Central memory CD8-positive, alpha-beta T cell (primary cell): Measurements from ENCODE around the gene PTPRK.

ENCODE experiments used
- ATAC-seq: fragments of 150-1000 bp; cut with Tn5 transposase; replicated peaks from 2 replicates; pipeline ENCODE4 v1.10.0; 2022; ENCODE audit warnings: mild to moderate bottlenecking, moderate FRiP score, moderate number of reproducible peaks; ENCODE audit not compliant: poor library complexity, severe bottlenecking; ENCODE audit errors: extremely low read depth
- DNase-seq, 2 donors: peaks; one replicate each; pipeline ENCODE4 v3.0.0; 2021; ENCODE audit warnings: low spot score in 2 of 2
- H3K27ac Mint-ChIP-seq: one replicate; pipeline ENCODE4 v1.8.0; 2022; ENCODE audit warnings: low read depth, mild to moderate bottlenecking, moderate library complexity, mixed read lengths
- H3K27me3 Mint-ChIP-seq: one replicate; pipeline ENCODE4 v1.8.0; 2022; ENCODE audit warnings: mixed read lengths
- H3K36me3 Mint-ChIP-seq: one replicate; pipeline ENCODE4 v1.8.0; 2022; ENCODE audit warnings: mild to moderate bottlenecking, moderate library complexity, mixed read lengths; ENCODE audit not compliant: insufficient read depth
- H3K4me1 Mint-ChIP-seq: one replicate; pipeline ENCODE4 v1.8.0; 2022; ENCODE audit warnings: mixed read lengths
- H3K4me3 Mint-ChIP-seq: one replicate; pipeline ENCODE4 v1.8.0; 2022; ENCODE audit warnings: mild to moderate bottlenecking, moderate library complexity, mixed read lengths
- H3K9me3 Mint-ChIP-seq: one replicate; pipeline ENCODE4 v1.8.0; 2022; ENCODE audit warnings: mixed read lengths

The PTPRK gene

DNA sequence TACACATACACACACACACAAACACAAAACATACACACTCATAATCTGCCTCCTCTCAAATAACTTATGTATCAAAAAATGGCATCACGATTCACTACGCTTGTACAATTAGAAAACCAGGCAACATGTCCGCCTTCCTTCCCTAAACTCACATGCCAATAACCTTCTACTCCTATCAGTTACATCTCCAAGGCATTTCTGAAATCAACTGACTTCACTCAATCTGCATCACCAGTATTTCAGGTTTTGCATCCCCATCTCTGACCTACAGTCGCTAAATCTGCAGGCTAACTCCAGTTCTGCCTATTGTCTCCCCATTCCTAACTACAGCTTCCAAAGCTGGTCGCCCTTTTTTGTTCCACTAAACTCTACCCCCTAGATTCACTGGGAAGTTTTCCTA lies 217.5 kb downstream of the PTPRK start:
- H3K27me3 Mint-ChIP-seq = peaks cover 3% of the 10 kb centered on the region
- H3K4me3 Mint-ChIP-seq = no peak overlapping the region
- no peak overlapping the region for H3K27ac Mint-ChIP-seq
- H3K4me1 Mint-ChIP-seq = no peaks in the 10 kb centered on the region
- no peak for DNase-seq
- H3K9me3 Mint-ChIP-seq = no peaks in the 10 kb centered on the region
- H3K36me3 Mint-ChIP-seq = no peaks in the 10 kb centered on the region
- ATAC-seq = no peak

DNA sequence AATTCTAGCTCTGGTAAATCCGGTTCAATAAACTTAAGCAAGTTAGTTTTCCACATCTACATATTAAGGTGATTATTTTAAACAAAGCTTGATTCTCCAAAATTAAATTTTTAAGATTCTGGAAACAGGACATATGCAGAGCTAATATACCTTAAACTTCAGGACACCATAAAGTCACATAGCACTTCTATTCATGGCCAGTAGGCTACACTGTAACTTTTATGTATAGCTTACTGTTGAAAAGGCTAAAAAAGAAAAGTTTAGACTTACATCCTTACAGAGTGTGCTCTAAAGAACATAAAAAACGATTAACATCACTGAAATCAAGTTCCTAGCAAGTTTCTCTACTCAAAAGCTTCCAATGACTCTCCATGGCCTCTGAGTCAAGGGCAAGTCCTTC lies 224.7 kb downstream of the PTPRK start:
- no peak for DNase-seq
- ATAC-seq = no peak
- Mint-ChIP-seq H3K4me1 (no peaks in the 10 kb centered on the region), H3K9me3 (peaks cover 6% of the 10 kb centered on the region), H3K4me3 (no peak overlapping the region), H3K27me3 (peaks cover 9% of the 10 kb centered on the region), H3K27ac (no peak overlapping the region), H3K36me3 (no peaks in the 10 kb centered on the region)

DNA sequence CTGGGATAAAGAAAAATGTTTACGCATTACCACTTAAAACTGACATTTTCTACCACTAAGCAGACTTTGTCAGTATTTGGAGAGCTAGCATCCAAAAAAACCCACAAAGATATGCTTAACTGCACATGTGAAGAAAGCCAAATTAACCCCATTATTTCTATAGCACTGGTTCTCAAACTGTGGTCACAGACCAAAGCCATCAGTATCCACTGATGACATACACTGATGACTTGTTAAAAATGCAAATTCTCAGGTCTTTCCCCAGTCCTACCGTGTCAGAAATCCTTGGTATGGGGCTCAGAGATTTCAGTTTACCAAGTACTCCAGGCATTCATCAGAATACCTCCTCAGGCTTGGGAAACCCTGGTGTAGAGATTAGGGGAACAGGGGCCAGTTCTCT lies 230.2 kb downstream of the PTPRK start:
- DNase-seq (no peak), ATAC-seq (no peak)
- no peaks in the 10 kb centered on the region for H3K36me3 Mint-ChIP-seq
- no peak overlapping the region for H3K4me3 Mint-ChIP-seq
- no peaks in the 10 kb centered on the region for H3K9me3 Mint-ChIP-seq
- no peak overlapping the region for H3K27ac Mint-ChIP-seq
- peaks cover 10% of the 10 kb centered on the region for H3K27me3 Mint-ChIP-seq
- H3K4me1 Mint-ChIP-seq = no peaks in the 10 kb centered on the region

- ATAC-seq = no peak
- Mint-ChIP-seq H3K27ac (no peak overlapping the region), H3K9me3 (no peaks in the 10 kb centered on the region), H3K4me3 (no peak overlapping the region), H3K4me1 (no peaks in the 10 kb centered on the region), H3K36me3 (no peaks in the 10 kb centered on the region), H3K27me3 (peaks cover 10% of the 10 kb centered on the region)
- DNase-seq = no peak
Observed at GRCh38 chr6:128284128-128284527, 236.3 kb downstream of the PTPRK start.

GRCh38 chr6:128282961-128283360 lies 237.4 kb downstream of the PTPRK start:
- DNase-seq = no peak
- H3K27ac Mint-ChIP-seq = no peak overlapping the region

GRCh38 chr6:128280960-128281359 lies 239.4 kb downstream of the PTPRK start:
- H3K4me3 Mint-ChIP-seq = no peak overlapping the region
- H3K4me1 Mint-ChIP-seq = no peaks in the 10 kb centered on the region
- no peak for ATAC-seq
- no peak overlapping the region for H3K27ac Mint-ChIP-seq
- H3K36me3 Mint-ChIP-seq = no peaks in the 10 kb centered on the region
- no peaks in the 10 kb centered on the region for H3K27me3 Mint-ChIP-seq
- no peaks in the 10 kb centered on the region for H3K9me3 Mint-ChIP-seq
- DNase-seq = no peak

More at GRCh38 chr6:128282961-128283360, 237.4 kb downstream of the PTPRK start:
- ATAC-seq = no peak
- Mint-ChIP-seq H3K36me3 (no peaks in the 10 kb centered on the region), H3K27me3 (peaks cover 10% of the 10 kb centered on the region), H3K9me3 (no peaks in the 10 kb centered on the region), H3K4me1 (no peaks in the 10 kb centered on the region), H3K4me3 (no peak overlapping the region)

DNA sequence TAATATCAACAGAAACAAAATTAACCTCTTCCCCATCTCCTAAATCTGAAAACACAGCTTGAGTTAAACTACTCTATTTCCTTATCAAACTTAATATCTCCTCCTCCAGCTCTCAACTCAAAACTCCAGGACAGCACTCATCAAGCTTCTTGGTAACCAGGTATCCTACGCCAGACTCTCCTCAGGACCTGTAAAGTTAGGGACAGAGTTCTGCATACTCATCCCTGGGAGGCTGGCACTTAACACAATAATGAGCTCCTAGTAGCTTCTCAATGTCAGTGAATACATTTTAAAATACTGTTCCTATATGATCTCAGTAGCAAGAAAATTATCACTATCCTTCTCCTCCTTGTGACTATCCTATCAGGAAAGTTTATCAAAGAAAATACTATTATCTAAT lies 240.3 kb downstream of the PTPRK start:
- Mint-ChIP-seq H3K4me3 (no peak overlapping the region), H3K27ac (no peak overlapping the region), H3K4me1 (no peaks in the 10 kb centered on the region), H3K27me3 (no peaks in the 10 kb centered on the region), H3K9me3 (no peaks in the 10 kb centered on the region), H3K36me3 (no peaks in the 10 kb centered on the region)
- DNase-seq = no peak
- no peak for ATAC-seq

DNA sequence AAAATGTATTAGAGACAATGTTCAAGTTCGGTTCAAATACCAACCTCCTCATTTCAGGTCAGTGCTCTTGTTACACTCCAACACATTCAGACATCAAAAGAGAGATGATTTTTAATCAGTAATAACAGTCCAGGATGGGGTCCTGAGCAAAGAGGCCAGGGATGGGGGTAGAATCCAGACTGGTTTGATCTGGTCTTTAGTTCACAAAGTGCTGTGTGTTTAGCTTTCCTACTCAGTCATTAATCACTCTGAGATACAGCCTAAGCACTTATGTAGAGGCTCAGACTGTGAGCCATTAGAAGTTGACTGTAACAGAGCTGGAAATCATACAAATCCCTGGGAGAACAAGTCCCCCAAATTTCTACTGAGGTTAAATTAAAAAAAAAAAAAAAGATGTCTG lies 241.6 kb downstream of the PTPRK start:
- Mint-ChIP-seq H3K36me3 (no peaks in the 10 kb centered on the region), H3K27ac (no peak overlapping the region), H3K27me3 (no peaks in the 10 kb centered on the region), H3K9me3 (no peaks in the 10 kb centered on the region), H3K4me3 (no peak overlapping the region), H3K4me1 (no peaks in the 10 kb centered on the region)
- DNase-seq (no peak), ATAC-seq (no peak)

GRCh38 chr6:128277379-128277778 lies 243.0 kb downstream of the PTPRK start:
- Mint-ChIP-seq H3K4me3 (no peak overlapping the region), H3K9me3 (no peaks in the 10 kb centered on the region), H3K27ac (no peak overlapping the region), H3K27me3 (no peaks in the 10 kb centered on the region), H3K36me3 (no peaks in the 10 kb centered on the region), H3K4me1 (no peaks in the 10 kb centered on the region)
- ATAC-seq (no peak), DNase-seq (no peak)

- ATAC-seq = no peak
- no peak for DNase-seq
- Mint-ChIP-seq H3K36me3 (no peaks in the 10 kb centered on the region), H3K4me1 (no peaks in the 10 kb centered on the region), H3K27me3 (no peaks in the 10 kb centered on the region), H3K27ac (no peak overlapping the region), H3K4me3 (no peak overlapping the region), H3K9me3 (no peaks in the 10 kb centered on the region)
Observed at GRCh38 chr6:128276311-128276710, 244.1 kb downstream of the PTPRK start.

- ATAC-seq (no peak), DNase-seq (no peak)
- H3K27ac Mint-ChIP-seq = no peak overlapping the region
- no peak overlapping the region for H3K4me3 Mint-ChIP-seq
- no peaks in the 10 kb centered on the region for H3K27me3 Mint-ChIP-seq
- no peaks in the 10 kb centered on the region for H3K9me3 Mint-ChIP-seq
- no peaks in the 10 kb centered on the region for H3K36me3 Mint-ChIP-seq
- H3K4me1 Mint-ChIP-seq = no peaks in the 10 kb centered on the region
Observed at GRCh38 chr6:128275681-128276080, 244.7 kb downstream of the PTPRK start.

DNA sequence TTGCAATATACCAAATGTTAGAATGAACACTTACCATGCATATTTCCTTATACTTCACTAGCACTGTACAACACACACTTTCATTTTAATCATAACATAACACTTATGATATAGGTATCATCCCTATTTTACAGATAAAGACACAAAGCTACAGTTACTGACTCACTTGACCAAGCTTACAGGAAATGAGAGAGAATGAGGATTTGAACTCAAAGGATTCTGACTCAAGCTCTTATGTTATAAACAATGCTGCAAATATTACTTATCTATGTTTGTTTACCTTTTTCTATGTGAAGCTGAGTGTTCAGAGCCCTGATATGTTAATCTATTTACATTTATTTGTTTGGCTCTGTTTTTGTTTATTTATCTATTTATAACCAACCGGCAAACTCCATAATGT lies 245.4 kb downstream of the PTPRK start:
- Mint-ChIP-seq H3K36me3 (no peaks in the 10 kb centered on the region), H3K27me3 (no peaks in the 10 kb centered on the region), H3K4me3 (no peak overlapping the region), H3K9me3 (no peaks in the 10 kb centered on the region), H3K27ac (no peak overlapping the region), H3K4me1 (no peaks in the 10 kb centered on the region)
- DNase-seq (no peak), ATAC-seq (no peak)

DNA sequence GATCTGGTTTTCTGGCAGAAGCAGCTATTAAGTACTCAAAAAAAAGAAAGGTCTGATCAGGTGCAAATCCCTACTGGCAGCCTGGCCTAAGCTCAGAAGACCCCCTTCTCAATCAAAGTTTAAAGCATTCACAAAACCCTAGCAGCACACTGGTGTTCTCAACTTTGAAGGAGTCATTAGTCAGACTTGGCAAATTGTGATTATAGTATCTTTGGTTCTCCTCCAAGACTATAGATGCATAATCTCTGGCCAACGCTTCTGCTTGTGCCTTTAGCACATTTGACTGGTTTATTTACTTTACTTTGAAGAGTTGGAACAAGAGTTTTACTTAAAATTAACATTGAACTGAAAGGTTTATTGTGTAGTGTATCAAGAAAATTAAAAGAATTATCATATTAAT lies 248.9 kb downstream of the PTPRK start:
- H3K27me3 Mint-ChIP-seq = no peaks in the 10 kb centered on the region
- H3K4me3 Mint-ChIP-seq = no peak overlapping the region
- H3K27ac Mint-ChIP-seq = no peak overlapping the region
- H3K9me3 Mint-ChIP-seq = no peaks in the 10 kb centered on the region
- ATAC-seq = no peak
- no peak for DNase-seq
- H3K36me3 Mint-ChIP-seq = no peaks in the 10 kb centered on the region
- no peaks in the 10 kb centered on the region for H3K4me1 Mint-ChIP-seq

GRCh38 chr6:128271011-128271410 lies 249.4 kb downstream of the PTPRK start:
- Mint-ChIP-seq H3K27ac (no peak overlapping the region), H3K4me3 (no peak overlapping the region), H3K27me3 (no peaks in the 10 kb centered on the region), H3K9me3 (no peaks in the 10 kb centered on the region), H3K4me1 (no peaks in the 10 kb centered on the region), H3K36me3 (no peaks in the 10 kb centered on the region)
- no peak for DNase-seq
- ATAC-seq = no peak
